Mucosa of descending colon (tissue), 3 donors: ENCODE measurements around the gene MAGI2. TPM values are rescaled to one million over a fixed set of nuclear protein-coding genes. Genes with fewer than 3 reads are reported as not detected.
A peak's percentile ranks its signal among the peaks of the same experiment; 100 is the strongest.

Experiments used
- ATAC-seq: fragments of 200-7000 bp; cut with Tn5 transposase; one replicate; pipeline ENCODE4 v1.9.1; 2020; ENCODE audit warnings: mild to moderate bottlenecking, moderate library complexity
- DNase-seq, 3 donors: peaks; one replicate each; pipeline ENCODE4 v3.0.0-alpha.2; 2020
- H3K36me3 ChIP-seq: fragments of 200-600 bp; one replicate; pipeline ENCODE4 v1.8.0; 2021; ENCODE audit warnings: low read depth, mild to moderate bottlenecking
- H3K4me1 ChIP-seq: fragments of 200-600 bp; one replicate; pipeline ENCODE4 v1.8.0; 2021; ENCODE audit warnings: low read depth, mild to moderate bottlenecking
- H3K4me3 ChIP-seq: fragments of 200-600 bp; one replicate; pipeline ENCODE4 v1.8.0; 2021; ENCODE audit warnings: mild to moderate bottlenecking
- H3K9me3 ChIP-seq: fragments of 200-600 bp; one replicate; pipeline ENCODE4 v1.8.0; 2021; ENCODE audit warnings: mild to moderate bottlenecking
- CTCF ChIP-seq: fragments of 200-600 bp; IDR thresholded peaks from one replicate; pipeline ENCODE4 v1.8.0; 2022; ENCODE audit warnings: antibody characterized with exemption, mild to moderate bottlenecking
- intact Hi-C, 2 donors: fragments of 100-400 bp; cut with DNase I in 1 of 2; cut with micrococcal nuclease in 1 of 2; formaldehyde crosslinking; loops; one replicate each; pipeline versions ENCODE4 v1.11.0 to v1.11.1; 2022; cut with DNase I, micrococcal nuclease
- total RNA-seq, 3 donors: library from RNA; stranded (reverse); fragmentation: NEBNext Ultra II Directional in 2 of 3; extraction: Animal tissue kit (Norgen Biotek cat#: 25700) in 2 of 3; gene quantifications; one replicate each; pipeline versions ENCODE4 v1.2.1 to v1.2.4, GENCODE V29; 2021 to 2023
- donor health status: DM: no; HTN: no; CAD: no; lungs with moderate emphysema.
- donor health status: DM: no; HTN: no; CAD: no.
- donor health status: DM: no; HTN: yes; CAD: no.

MAGI2 gene
- total RNA-seq, 3 donors from 2014 or later: 1.9 to 14.5 (median 2.7) TPM

- intact Hi-C loops: no loop called here
- Histone ChIP-seq H3K4me1 (no peaks in the 10 kb centered on the region), H3K9me3 (no peaks in the 10 kb centered on the region), H3K4me3 (no peak overlapping the region), H3K36me3 (no peaks in the 10 kb centered on the region)
- no peak for DNase-seq
- no peak for TF ChIP-seq CTCF
- ATAC-seq: no peak
Observed at GRCh38 chr7:79465551-79465950, 12.1 kb upstream of the MAGI2 start.

GRCh38 chr7:79464051-79464450 is 10.6 kb upstream of the MAGI2 start:
- no peak for DNase-seq
- H3K36me3 ChIP-seq: no peaks in the 10 kb centered on the region
- TF ChIP-seq CTCF: no peak
- H3K4me1 ChIP-seq: no peaks in the 10 kb centered on the region
- no peak overlapping the region for H3K4me3 ChIP-seq
- intact Hi-C loops: no loop called here
- H3K9me3 ChIP-seq: no peaks in the 10 kb centered on the region
- no peak for ATAC-seq

DNA sequence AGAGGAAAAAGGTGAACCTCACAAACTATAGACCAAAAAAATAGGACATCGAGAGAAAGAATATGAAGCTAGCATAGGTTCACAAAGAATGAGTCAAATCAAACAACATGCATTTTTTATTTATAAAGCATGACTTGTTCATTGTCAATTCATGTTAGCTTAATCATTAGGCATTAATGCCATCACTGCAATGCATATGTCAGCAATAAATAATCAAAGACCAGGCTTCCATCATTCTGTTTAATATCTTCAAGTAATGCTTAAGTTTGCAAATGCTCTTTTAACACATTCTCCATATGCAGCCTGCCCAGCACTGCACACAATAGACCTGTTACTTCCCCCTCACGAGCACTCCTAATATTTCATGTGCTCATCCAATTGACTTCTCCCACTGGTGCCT is 8.9 kb upstream of the MAGI2 start:
- no peak for TF ChIP-seq CTCF
- Histone ChIP-seq H3K36me3 (no peaks in the 10 kb centered on the region), H3K4me3 (no peak overlapping the region), H3K4me1 (no peaks in the 10 kb centered on the region), H3K9me3 (no peaks in the 10 kb centered on the region)
- intact Hi-C loops: no loop called here
- ATAC-seq (no peak), DNase-seq (no peak)

DNA sequence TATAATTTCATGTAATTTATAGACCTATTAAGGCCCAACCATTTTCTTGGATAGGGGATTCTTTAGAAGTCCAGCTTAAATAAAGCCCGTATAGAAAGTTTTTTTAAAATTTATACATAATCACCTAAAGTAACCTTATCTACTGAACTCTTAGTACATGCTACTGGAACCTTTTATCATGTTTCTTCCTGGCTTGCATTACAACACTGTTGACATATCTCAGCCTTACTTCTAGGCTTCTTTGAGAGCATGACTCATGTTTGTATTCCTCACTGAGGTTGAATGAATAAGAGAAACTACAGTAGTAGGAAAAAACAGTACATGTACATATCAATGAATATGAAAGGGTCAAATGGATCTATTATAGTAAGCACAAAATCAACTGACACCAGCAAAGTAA is 8.2 kb upstream of the MAGI2 start:
- H3K4me1 ChIP-seq: no peaks in the 10 kb centered on the region
- no peak overlapping the region for H3K4me3 ChIP-seq
- H3K36me3 ChIP-seq: no peaks in the 10 kb centered on the region
- DNase-seq: no peak
- no peaks in the 10 kb centered on the region for H3K9me3 ChIP-seq
- ATAC-seq: no peak
- intact Hi-C loops: no loop called here
- no peak for TF ChIP-seq CTCF

- ATAC-seq (peak; percentile 23), DNase-seq (no peak)
- Histone ChIP-seq H3K4me3 (no peak overlapping the region), H3K4me1 (no peaks in the 10 kb centered on the region), H3K36me3 (no peaks in the 10 kb centered on the region), H3K9me3 (no peaks in the 10 kb centered on the region)
- intact Hi-C loops: no loop called here
- no peak for TF ChIP-seq CTCF
Observed at GRCh38 chr7:79459381-79459780, 5.9 kb upstream of the MAGI2 start.

DNA sequence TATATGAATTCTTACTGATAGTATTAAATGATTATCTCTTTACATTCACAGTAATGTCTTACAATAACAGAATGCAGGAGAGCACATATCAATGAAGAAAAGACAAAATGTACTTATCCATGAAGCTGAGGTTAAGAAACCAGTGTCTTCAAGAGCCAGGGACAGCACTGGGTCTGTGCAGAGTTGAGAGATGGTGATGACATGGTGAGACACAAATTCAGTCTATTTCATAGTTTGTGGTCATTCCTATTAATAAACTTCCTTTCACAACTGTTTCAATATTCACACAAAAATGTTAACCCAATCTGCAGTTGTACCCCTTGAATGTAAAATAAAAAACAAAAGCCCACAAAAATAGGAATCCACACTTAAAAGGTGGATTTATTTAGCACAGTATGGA is 5.3 kb upstream of the MAGI2 start:
- Histone ChIP-seq H3K4me1 (no peaks in the 10 kb centered on the region), H3K9me3 (no peaks in the 10 kb centered on the region), H3K36me3 (no peaks in the 10 kb centered on the region), H3K4me3 (no peak overlapping the region)
- DNase-seq: no peak
- TF ChIP-seq CTCF: no peak
- ATAC-seq: no peak
- intact Hi-C loops: no loop called here
